Stimulated activated CD8-positive, alpha-beta memory T cell treated with anti-CD3 and anti-CD28 coated beads, Interleukin-12 subunit alpha, Interleukin-12 subunit beta, amount 100 ng/mL, for 1 hour (primary cell): ENCODE results near the gene PHGDH.
"Not testable (repeated sequence)": the region's sequence is repeated elsewhere in the genome, so short reads cannot be mapped to it uniquely, and the experiment has no call there.

Experiments used
- DNase-seq: peaks from one replicate; pipeline ENCODE4 v3.0.0-alpha.2; 2020; ENCODE audit warnings: low read depth

Gene PHGDH

GRCh38 chr1:119766374-119766794, 54.6 kb downstream of the PHGDH start:
- no peak for DNase-seq

- no peak for DNase-seq
Observed at GRCh38 chr1:119767486-119767885, 55.8 kb downstream of the PHGDH start.

GRCh38 chr1:119768778-119769177, 57.0 kb downstream of the PHGDH start, which contains the start of gene HMGCS2:
HMGCS2 (minus strand) TSS chr1:119768905; CDS start chr1:119768844, 61 bp downstream.
- DNase-seq = no peak

- DNase-seq = no peak
Observed at GRCh38 chr1:119771016-119771415, 59.3 kb downstream of the PHGDH start.

GRCh38 chr1:119771770-119772169, 60.0 kb downstream of the PHGDH start:
- DNase-seq = no peak

GRCh38 chr1:119772298-119772697, 60.6 kb downstream of the PHGDH start:
- no peak for DNase-seq

GRCh38 chr1:119773711-119774241, 62.0 kb downstream of the PHGDH start:
- no peak for DNase-seq

GRCh38 chr1:119774746-119775490, 63.2 kb downstream of the PHGDH start:
- DNase-seq = no peak

GRCh38 chr1:119778359-119778758, 66.6 kb downstream of the PHGDH start:
- no peak for DNase-seq

- no peak for DNase-seq
Observed at GRCh38 chr1:119778886-119779560, 67.3 kb downstream of the PHGDH start.

- no peak for DNase-seq
Observed at GRCh38 chr1:119779869-119780356, 68.2 kb downstream of the PHGDH start.

- no peak for DNase-seq
Observed at GRCh38 chr1:119781434-119782210, 69.9 kb downstream of the PHGDH start.

GRCh38 chr1:119782631-119783325, 71.0 kb downstream of the PHGDH start:
- no peak for DNase-seq

GRCh38 chr1:119783354-119784185, 71.8 kb downstream of the PHGDH start:
- no peak for DNase-seq

GRCh38 chr1:119784191-119784781, 72.6 kb downstream of the PHGDH start:
- DNase-seq = no peak

GRCh38 chr1:119786046-119786445, 74.3 kb downstream of the PHGDH start:
- not testable (repeated sequence) for DNase-seq

GRCh38 chr1:119786473-119787050, 74.8 kb downstream of the PHGDH start:
- not testable (repeated sequence) for DNase-seq

GRCh38 chr1:119787776-119788175, 76.0 kb downstream of the PHGDH start:
- no peak for DNase-seq

- DNase-seq = no peak
Observed at GRCh38 chr1:119790451-119791198, 78.9 kb downstream of the PHGDH start.
